Lung (tissue), 12 donors: Measurements from ENCODE around the gene SNRPD1. TPM values are rescaled to one million over a fixed set of nuclear protein-coding genes. Genes with fewer than 3 reads are reported as not detected.
"Not testable (repeated sequence)": the region's sequence is repeated elsewhere in the genome, so short reads cannot be mapped to it uniquely, and the experiment has no call there.

Experiments
- ATAC-seq: fragments of 200-7000 bp; cut with Tn5 transposase; one replicate; pipeline ENCODE4 v1.9.1; 2020; ENCODE audit warnings: moderate number of reproducible peaks; ENCODE audit not compliant: insufficient read depth, low FRiP score
- DNase-seq, 3 donors: peaks; one replicate each; pipeline ENCODE4 v3.0.0-alpha.2; 2013 to 2017
- H3K27ac ChIP-seq, 2 donors: one replicate each; pipeline ENCODE4 v1.5.1; 2013; ENCODE audit warnings: mild to moderate bottlenecking in 2 of 2, moderate library complexity in 2 of 2, control low read depth in 1 of 2, inconsistent platforms in 1 of 2, low read depth in 1 of 2, low read length in 1 of 2
- H3K27me3 ChIP-seq, 3 donors: one replicate each; pipeline ENCODE4 v1.5.1; 2013; ENCODE audit warnings: low read length in 2 of 3; ENCODE audit not compliant: control insufficient read depth in 3 of 3, insufficient read depth in 3 of 3
- H3K36me3 ChIP-seq, 4 donors: one replicate each; pipeline ENCODE4 v1.5.1; 2013; ENCODE audit warnings: low read length in 4 of 4, mild to moderate bottlenecking in 1 of 4, moderate library complexity in 1 of 4; ENCODE audit not compliant: control insufficient read depth in 4 of 4, insufficient read depth in 4 of 4
- H3K4me1 ChIP-seq, 5 donors: one replicate each; pipeline ENCODE4 v1.5.1; 2013; ENCODE audit warnings: low read length in 5 of 5, mild to moderate bottlenecking in 2 of 5, moderate library complexity in 1 of 5; ENCODE audit not compliant: control insufficient read depth in 5 of 5, insufficient read depth in 5 of 5
- H3K4me3 ChIP-seq: one replicate; pipeline ENCODE4 v1.5.1; 2013; ENCODE audit warnings: mild to moderate bottlenecking, control low read depth, moderate library complexity
- H3K9ac ChIP-seq, 2 donors: one replicate each; pipeline ENCODE4 v1.5.1; 2013; ENCODE audit warnings: low read length in 2 of 2, control low read depth in 1 of 2; ENCODE audit not compliant: insufficient read depth in 1 of 2
- H3K9me3 ChIP-seq, 4 donors: one replicate each; pipeline ENCODE4 v1.5.1; 2013; ENCODE audit warnings: low read length in 3 of 4, mild to moderate bottlenecking in 1 of 4, moderate library complexity in 1 of 4; ENCODE audit not compliant: control insufficient read depth in 4 of 4, insufficient read depth in 3 of 4
- whole genome bisulfite sequencing, 2 donors: extraction: QIAGEN DNeasy Blood & Tissue Kit; methylation state at CpG; one replicate each; pipeline ENCODE4 v1.1.7; 2013; 5-methylcytosine and 5-hydroxymethylcytosine counted together
- polyA plus RNA-seq, 2 donors: library from polyadenylated mRNA; stranded (reverse); fragments of 200-250 nt; gene quantifications; one replicate each; pipeline ENCODE4 v1.2.1, GENCODE V29; 2013
- total RNA-seq, 2 donors: library from RNA; depleted of rRNA in 1 of 2; stranded (reverse); fragments of >200 nt in 1 of 2; gene quantifications; one replicate each; pipeline ENCODE4 v1.2.1, GENCODE V29; 2014 to 2021
- TF ChIP-seq, protein P1 (sequence below): IDR thresholded peaks from 2 replicates; pipeline ENCODE4 v1.5.1; 2012; ENCODE audit warnings: mild to moderate bottlenecking; ENCODE audit errors: control extremely low read depth, extremely low read depth
- donor health status: control.
- donor health status: control.
- donor health status: Bipolar disorder and iron deficiency.
- donor health status: healthy.
- donor health status: DM: yes; HTN: yes; CAD: no.

Gene SNRPD1
- total and polyA plus RNA-seq, 4 donors: 13.7 to 37.0 (median 21.7) TPM

DNA sequence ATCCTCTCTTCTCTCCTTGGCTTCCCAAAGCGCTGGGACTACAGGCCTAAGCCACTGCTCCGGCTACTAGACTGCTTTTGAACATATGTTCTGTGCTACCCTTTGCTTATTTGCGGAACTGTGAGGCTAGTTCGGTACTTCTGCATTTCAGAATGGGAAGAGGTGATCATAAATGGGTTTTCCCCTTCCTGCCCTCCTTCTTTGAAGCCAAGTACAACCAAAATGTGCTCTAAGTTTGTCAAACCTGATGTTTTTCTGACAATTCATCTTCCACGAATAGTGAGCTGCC, 9.9 kb upstream of the SNRPD1 start:
- no peak overlapping the region for H3K9ac ChIP-seq
- H3K9me3 ChIP-seq: no peaks in the 10 kb centered on the region
- no peaks in the 10 kb centered on the region for H3K27me3 ChIP-seq
- TF ChIP-seq, protein P1, sequence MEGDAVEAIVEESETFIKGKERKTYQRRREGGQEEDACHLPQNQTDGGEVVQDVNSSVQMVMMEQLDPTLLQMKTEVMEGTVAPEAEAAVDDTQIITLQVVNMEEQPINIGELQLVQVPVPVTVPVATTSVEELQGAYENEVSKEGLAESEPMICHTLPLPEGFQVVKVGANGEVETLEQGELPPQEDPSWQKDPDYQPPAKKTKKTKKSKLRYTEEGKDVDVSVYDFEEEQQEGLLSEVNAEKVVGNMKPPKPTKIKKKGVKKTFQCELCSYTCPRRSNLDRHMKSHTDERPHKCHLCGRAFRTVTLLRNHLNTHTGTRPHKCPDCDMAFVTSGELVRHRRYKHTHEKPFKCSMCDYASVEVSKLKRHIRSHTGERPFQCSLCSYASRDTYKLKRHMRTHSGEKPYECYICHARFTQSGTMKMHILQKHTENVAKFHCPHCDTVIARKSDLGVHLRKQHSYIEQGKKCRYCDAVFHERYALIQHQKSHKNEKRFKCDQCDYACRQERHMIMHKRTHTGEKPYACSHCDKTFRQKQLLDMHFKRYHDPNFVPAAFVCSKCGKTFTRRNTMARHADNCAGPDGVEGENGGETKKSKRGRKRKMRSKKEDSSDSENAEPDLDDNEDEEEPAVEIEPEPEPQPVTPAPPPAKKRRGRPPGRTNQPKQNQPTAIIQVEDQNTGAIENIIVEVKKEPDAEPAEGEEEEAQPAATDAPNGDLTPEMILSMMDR: no peak
- H3K36me3 ChIP-seq: no peaks in the 10 kb centered on the region
- H3K4me1 ChIP-seq: peaks cover 0 to 20% (median 7%) of the 10 kb centered on the region in 5 donors
- DNase-seq (no peak), ATAC-seq (no peak)
- H3K4me3 ChIP-seq: no peak overlapping the region
- 40 to 73% methylated on average over 5 of the region's 5 CpGs for WGBS, 2 donors
- no peak overlapping the region for H3K27ac ChIP-seq

- Histone ChIP-seq H3K4me3 (no peak overlapping the region), H3K9ac (peak overlapping the region in 1 of 2 donors; percentile 44), H3K27me3 (no peaks in the 10 kb centered on the region), H3K27ac (peak overlapping the region in 1 of 2 donors; percentile 33), H3K36me3 (no peaks in the 10 kb centered on the region), H3K4me1 (peaks cover 0 to 12% (median 0%) of the 10 kb centered on the region in 5 donors), H3K9me3 (no peaks in the 10 kb centered on the region)
- 20 to 52% methylated on average over 2 of the region's 2 CpGs for WGBS, 2 donors
- ATAC-seq: no peak
- TF ChIP-seq, protein P1: no peak
- peak in 1 of 3 donors; percentile 40 for DNase-seq
Observed at GRCh38 chr18:21604671-21605070, 7.4 kb upstream of the SNRPD1 start.

DNA sequence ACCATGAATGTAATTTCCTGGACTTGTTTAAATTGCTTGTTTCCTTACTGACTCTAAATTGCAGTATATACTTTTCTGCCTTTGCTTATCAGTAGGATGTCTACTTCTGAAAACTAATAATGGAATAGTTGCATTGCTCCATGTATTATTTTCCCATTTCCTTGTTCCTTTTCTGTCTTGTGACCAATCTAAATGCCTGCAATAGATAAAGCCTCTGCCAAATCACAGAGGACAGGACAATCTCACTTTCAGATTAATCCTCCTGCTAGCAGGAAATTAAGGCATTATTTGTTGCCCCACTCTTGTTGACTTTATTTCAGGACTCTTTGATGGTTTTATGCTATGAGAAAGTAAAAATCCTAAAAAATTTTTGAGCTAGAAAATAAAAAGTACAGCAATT, 6.9 kb upstream of the SNRPD1 start:
- no peak for ATAC-seq
- peak overlapping the region in 1 of 2 donors; percentile 44 for H3K9ac ChIP-seq
- TF ChIP-seq, protein P1: no peak
- no peaks in the 10 kb centered on the region for H3K27me3 ChIP-seq
- no peak overlapping the region for H3K27ac ChIP-seq
- DNase-seq: peak in 2 of 3 donors; percentile 50 to 54
- H3K9me3 ChIP-seq: no peaks in the 10 kb centered on the region
- H3K4me1 ChIP-seq: peaks cover 0 to 12% (median 0%) of the 10 kb centered on the region in 5 donors
- H3K4me3 ChIP-seq: no peak overlapping the region
- no peaks in the 10 kb centered on the region for H3K36me3 ChIP-seq

- not testable (repeated sequence) for H3K4me3 ChIP-seq, ATAC-seq, H3K9ac ChIP-seq, H3K27me3 ChIP-seq, H3K9me3 ChIP-seq
- Histone ChIP-seq H3K27ac (peak overlapping the region; percentile 29 to 92), H3K4me1 (peaks cover 0 to 11% (median 5%) of the 10 kb centered on the region in 5 donors), H3K36me3 (peaks cover 0 to 12% (median 1%) of the 10 kb centered on the region in 4 donors)
- DNase-seq: peak; percentile 15 to 39 (median 38)
- WGBS, 2 donors: 61% methylated on average over 27 to 30 of the region's 30 CpGs
Observed at GRCh38 chr18:21611401-21612124, 551 bp upstream of the SNRPD1 start.

- H3K4me3 ChIP-seq, H3K4me1 ChIP-seq, H3K27ac ChIP-seq, ATAC-seq, H3K27me3 ChIP-seq, H3K9me3 ChIP-seq, DNase-seq, H3K9ac ChIP-seq: not testable (repeated sequence)
- WGBS, 2 donors: 92 to 96% methylated on average over 9 of the region's 9 CpGs
- peaks cover 15 to 24% (median 19%) of the 10 kb centered on the region in 4 donors for H3K36me3 ChIP-seq
Observed at GRCh38 chr18:21621640-21622039, 9.5 kb downstream of the SNRPD1 start.
